NCI-H82 (cell line): ENCODE measurements around the gene SLC41A1.

Experiments
- DNase-seq: peaks from one replicate; lab custom pipeline; 2025; lab: John Stamatoyannopoulos, UW

Gene SLC41A1

DNA sequence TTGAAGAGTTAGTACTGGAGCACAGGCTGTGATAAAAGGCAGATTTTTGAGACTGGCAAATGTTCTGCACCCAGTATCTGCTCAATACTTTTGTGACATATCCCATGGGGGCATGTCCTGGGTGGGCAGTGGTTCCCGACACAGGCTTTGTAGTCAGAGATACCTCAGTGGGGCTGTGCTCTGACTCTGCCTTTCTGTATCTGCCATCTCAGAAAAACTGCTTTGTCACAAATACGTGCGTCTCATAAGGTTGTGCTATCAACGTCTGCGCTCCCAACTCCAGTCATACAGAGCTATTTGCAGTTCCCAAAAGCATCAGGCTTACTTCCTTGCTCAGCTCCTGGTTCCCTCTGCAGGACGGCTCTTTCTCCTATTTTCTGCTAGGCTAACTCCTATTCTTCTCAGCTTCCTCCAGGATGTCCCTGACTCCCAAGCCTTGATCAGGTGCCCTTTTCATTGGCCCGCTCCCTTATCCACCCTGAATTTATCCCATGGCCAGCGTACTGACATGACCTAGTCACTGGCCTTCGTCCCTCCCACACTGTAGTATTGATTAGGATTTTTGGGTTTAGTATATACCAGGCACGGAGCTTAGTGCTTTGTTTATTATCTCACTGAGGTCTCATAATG is 25.6 kb downstream of the SLC41A1 start:
- DNase-seq = no peak

DNA sequence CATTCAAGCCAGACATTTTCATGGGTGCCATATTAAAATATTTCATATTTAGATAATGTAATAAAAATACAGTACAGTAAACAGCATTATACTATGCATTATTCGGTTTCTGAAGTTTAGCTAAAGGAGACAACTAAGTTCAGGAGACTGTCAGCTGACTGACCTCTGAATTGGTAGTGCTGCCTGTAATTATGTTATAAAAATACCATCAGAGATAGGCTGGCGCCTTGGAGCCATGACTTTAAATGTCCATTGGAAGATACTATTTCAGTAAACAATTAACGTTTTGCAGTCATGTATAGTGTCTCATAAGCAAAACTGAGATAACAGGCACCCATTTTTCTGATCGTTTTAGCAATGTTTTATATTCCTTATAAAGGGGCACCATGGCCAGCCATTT is 26.4 kb downstream of the SLC41A1 start:
- DNase-seq = no peak

DNA sequence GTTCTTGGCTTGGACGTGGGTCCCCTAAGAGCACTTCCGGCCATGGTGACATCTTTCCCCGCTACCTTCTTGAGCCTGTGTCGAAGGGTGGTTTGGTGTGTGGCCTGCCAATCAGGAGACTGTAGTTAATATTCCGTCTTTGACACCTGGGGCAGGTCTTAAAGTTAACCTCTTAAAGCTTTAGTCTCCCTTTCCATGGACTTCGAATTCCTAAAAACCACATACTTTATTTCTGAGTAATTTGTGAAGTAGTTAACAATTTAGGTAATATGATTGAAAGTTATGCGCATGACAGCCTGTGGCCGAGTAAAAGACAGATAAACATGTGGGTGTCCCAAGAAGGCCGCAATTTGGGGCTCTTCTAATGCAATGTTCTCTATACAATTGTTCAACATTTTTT is 27.6 kb downstream of the SLC41A1 start:
- DNase-seq = no peak

DNA sequence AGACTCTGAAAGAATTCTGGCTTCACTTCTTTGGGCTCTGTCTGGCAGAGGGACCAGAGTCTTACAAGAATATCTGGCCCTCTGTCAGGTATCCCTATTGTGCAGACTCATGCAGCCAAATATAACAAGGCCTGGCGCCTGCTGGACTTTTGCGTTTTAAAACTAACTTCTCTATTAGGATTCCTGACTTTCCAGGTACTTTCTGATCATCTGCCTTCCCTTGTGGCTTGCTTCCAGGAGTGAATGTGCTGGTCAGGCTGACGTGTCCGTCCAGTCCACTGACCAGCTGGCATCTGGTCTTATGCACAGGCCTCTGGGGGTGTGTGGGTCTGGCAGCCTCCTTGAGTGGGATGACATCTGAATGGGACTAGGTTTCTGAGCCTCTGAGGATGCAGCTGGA is 29.1 kb downstream of the SLC41A1 start:
- no peak for DNase-seq

DNA sequence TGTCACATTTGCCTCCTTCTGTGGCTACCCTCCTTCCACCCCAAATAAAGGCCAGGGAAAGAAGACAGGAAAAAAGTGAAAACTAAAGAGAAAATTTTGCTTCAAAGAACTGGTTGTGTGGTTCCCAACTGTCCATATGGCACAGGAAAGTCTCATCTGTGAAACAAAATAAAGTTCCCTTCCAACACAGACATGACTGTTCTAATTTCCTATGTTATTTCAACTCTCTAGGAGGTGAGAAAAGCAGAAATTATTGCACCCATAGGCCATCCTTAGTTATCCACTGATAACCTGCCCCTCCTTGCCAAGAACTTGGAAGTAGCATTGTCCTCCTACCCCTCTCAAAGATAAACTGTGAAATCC is 29.6 kb downstream of the SLC41A1 start:
- no peak for DNase-seq

DNA sequence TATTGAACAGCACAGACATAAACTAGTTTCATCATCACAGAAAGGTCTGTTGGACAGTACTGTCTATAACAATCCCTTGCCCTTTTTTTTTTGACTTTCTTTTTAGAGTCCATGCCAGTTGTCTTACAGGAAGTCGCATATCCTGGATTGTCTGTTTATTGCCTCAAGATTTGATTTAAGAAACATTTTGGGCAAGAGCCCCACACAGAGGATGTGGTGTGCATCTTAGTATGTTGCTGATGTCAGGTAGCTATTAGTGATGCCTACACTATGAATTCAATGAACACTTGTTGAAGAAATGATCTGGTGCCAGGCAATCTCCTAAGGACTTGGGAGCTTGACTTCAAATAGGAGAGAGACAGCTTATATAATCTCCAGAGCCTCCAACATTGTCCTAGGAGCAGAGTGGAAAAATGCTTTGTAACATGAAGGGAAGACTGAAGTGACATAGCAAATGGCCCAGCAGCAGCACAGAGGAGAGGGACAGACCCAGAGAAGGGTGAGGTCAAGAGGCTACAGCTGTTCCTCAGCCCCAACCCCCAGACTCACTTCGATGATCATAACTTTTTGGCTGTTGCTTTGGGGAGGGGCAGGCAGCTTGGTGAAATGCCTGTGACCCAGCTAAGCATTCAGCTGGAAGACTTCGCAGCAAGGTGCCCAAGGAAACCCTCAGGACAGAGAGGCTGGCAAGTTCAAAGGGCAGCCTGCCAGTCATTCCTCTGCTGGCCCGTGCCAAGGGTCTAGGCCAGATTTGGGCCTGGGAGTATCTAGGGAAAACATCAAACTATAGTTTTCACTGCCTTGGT is 30.2 kb downstream of the SLC41A1 start:
- DNase-seq = no peak

DNA sequence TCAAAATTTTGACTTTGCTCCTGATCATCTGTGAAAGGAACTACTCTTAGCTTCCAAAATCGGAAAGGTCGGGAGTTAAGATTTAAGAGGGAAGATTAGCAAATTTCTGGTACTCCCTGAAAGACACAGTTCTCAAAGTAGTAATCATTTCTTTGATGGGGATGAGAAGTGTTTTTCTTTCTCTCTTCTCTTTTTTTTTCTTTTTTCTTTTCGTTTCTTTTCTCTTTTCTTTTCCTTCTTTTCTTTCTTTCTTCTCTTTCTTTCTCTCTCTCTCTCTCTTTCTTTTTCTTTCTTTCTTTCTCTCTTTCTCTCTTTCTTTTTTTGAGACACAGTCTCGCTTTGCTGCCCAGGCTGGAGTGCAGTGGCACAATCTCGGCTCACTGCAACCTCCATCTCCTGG is 32.7 kb downstream of the SLC41A1 start:
- DNase-seq = no peak

DNA sequence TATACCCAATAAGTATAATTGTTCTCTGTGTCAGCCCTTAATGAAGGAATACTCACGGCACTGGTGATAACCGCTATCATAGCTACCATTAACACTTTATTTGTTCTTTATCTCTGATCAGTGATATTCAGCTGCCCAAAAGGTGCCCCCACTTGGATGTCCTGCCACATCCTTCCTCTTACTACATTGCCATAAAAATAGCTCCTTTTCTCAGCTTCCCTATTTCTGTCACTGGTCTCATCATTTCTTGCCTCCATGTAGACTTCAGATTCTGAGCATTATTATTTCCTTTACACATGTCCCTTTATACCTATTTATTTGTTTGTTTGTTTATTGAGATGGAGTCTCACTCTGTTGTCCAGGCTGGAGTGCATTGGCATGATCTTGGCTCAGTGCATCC is 35.0 kb downstream of the SLC41A1 start:
- no peak for DNase-seq

DNA sequence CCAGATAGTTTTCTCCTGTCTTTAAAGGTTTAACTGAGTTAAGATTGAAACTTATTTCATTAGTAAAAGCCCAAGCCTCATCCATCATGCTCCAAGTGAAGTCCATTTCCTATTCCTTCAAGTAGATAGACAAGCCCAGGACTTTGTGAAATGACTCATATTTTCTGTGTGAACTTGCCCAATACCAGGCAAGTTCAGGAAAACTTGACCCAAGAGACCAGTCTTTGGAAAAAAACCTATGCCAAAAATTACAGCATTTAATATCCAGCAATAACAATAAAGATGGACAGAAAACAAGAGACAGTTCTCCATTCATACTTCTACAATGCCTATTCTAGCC is 37.3 kb downstream of the SLC41A1 start:
- DNase-seq = no peak

DNA sequence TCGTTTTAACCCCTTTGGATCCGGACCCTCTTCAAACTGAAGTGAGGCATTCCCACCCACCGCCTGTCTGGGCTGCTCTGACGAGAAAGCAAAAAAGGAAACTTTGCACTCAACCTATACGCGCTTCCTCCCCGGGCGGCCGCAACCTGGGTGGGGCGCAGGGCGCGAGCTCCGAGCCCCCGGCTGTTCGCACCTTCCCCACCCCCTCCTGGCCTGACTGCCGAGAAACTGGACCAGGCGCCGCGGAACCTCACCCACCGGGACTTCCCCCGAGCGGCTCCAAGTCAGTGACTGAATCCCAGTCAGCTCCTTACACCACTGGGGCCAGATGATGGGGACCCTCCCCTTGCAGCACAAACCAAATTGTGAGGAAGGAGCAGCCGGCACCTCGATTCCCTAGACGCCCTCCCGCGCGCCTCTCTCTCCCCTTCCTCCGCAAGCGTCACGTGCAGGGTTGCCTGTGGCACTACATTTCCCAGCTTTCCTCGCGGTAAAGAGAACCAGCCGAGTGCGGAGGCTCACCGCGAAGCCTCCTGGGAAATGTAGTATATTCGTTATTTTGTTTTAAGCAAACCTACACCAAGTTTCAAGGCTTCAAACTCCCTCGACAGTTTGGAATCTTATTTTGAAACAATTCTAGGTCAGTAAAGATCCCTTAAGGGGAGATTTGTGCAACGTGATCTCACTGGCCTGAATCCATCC is 37.8 kb downstream of the SLC41A1 start, which contains the start of gene RAB29:
Gene RAB29, minus strand, starts transcription at position 468 of the 702 bp plus-strand sequence. CDS start 526 bp downstream, outside the sequence.
- peak; percentile 96 for DNase-seq

DNA sequence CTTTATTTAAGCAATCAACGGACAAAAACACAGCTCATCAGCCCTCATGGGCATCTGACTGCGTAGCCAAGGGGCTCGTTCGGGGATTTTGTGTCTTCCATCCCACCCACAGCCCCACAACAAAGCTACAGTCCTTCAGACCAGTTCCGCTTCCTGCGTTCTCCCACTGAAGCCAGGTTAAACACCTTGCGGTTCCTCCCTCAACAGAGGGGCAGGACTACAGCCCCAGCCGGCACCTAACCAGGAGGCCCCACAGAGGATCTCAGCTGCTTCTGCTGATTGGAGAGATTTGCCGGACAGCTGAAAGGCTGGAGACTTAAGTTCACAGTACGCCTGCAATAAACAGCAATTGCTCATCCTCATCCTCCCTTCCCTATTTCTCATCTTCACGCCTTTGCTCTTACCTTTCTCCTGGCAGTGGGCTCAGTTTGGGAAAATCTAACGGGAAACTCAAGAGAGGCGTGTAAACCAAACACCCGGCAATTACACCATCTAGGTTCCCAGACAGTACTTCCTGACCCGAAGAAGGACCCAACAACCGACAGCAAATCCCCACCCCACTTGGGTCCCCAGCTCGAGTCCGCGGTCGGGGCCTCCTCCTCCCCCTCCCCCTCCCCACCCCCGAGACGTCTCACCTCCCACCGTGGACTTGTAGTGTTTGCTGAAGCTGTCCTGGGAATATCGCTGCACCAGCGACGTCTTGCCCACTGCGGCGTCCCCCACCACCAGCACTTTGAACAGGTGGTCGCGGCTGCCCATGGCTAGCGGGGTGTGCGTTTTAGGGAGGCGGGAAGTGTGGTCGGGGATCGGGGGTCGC is 38.6 kb downstream of the SLC41A1 start:
- peak; percentile 65 for DNase-seq

DNA sequence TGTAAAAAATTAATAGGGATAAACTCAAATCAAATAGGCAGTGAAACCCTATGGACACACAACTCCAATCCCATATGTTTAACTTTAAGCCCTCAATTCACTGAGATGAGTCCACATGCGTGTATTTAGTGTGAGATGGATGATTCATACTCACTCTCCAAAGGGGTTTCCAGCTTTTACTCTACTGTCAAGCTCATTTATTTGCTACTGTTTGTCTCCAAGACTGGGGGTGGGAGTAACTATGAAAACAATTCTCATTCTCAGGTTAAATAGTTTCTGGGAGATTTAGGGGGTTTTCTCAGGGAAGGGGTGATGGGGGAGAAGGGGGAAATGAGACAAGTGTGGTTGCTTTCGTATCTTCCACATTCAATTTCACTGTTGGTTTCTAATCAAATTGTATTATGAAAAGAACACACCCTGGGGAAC is 40.4 kb downstream of the SLC41A1 start:
- no peak for DNase-seq

DNA sequence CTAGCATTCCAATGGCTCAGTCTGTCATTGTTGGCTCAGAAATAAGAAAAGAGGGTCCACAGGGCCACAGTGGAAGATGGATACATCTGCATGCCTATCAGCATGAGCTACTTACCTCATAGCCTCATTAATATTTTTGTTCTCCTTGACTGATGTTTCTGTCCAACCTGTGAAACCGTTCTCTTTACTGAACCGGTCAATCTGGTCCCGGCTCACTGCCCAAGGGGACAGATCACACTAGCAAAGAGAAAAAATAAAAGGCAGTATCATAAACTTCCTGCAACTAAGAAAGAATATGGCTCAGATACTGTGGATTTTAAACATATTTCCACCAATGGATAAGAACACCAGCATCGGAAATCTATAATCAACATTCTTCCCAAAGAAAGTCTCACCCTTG is 42.4 kb downstream of the SLC41A1 start:
- DNase-seq = no peak

DNA sequence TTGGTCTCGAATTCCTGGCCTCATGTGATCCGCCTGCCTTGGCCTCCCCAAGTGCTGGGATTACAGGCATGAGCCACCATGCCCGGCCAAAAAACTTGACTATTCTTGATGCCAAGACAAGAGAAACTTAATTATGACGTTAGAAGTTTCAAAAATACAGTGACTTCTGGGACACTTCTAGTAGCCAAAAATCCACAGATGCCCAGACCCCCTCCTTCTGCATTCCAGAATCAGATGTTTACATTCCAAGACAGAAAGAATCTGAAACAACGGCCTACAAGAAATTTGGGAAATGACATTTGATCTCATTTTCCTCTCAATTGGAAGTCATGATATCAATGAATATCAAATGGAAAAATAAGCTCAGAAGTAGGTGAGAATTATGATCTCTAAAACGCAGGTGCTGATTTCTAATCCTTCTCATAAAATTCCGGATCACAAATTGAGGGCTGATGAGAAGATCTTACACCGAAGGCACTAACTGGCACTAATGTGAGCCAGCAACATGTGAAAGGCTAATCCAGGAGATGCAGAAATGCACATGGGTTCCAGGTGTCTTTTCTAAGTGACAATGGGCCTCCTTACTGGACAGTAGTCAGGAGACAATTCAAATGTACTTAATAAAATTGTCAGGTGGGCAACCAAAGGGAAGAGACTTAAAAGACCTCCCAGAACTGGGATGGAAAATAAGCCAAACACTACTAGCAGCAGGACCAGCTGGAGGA is 43.2 kb downstream of the SLC41A1 start:
- no peak for DNase-seq

DNA sequence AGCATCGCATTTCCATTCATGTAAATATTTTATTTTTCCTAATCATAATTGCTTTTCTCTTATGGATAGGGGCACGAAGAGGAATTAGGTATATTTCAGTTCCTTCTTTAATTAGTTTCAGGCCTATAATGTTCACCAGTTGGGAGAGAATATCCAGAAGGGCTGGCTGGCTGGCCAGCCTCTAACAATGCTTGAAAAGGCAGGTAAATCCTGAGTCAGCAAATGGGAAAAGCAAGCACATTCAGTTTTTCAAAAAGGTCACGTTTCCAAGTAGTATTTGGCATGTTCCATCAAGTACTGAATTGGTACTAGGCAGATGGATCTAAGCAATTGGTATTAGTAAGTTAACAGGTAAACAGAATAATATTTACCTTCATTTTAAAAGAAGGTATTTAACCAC is 45.8 kb downstream of the SLC41A1 start:
- no peak for DNase-seq

DNA sequence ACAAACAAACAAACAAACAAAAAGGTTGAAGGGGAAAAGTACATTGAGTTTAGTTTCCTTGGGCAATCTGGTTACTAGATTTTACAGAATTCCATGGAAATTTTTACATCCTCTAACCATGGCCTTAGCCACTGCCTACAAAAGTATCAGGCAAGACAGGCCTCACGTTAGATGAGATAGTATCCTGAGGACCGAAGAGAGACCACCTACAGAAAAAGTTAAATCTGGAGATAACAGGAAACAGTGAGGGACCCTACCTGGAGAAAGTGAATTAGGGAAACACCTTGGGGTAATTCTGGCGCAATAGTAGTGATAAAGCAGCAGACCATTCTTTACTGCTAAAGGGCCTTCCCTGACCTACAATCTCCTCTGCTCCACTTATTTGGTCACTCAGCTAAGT is 46.4 kb downstream of the SLC41A1 start:
- no peak for DNase-seq

DNA sequence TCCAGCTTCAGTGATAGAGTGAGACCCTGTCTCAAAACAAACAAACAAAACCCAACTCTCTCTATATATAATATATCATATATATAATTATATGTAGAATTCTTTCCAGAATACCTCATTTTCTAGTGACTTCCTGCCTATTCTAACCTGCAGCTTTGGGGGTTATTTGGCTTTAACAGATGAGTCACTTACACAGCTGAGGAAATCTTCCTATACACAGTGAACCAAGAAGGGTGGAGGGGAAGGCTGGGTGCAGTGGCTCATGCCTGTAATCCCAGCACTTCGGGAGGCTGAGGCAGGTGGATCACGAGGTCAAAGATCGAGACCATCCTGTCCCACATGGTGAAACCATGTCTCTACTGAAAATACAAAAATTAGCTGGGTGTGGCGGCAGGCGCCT is 47.0 kb downstream of the SLC41A1 start:
- DNase-seq = no peak

DNA sequence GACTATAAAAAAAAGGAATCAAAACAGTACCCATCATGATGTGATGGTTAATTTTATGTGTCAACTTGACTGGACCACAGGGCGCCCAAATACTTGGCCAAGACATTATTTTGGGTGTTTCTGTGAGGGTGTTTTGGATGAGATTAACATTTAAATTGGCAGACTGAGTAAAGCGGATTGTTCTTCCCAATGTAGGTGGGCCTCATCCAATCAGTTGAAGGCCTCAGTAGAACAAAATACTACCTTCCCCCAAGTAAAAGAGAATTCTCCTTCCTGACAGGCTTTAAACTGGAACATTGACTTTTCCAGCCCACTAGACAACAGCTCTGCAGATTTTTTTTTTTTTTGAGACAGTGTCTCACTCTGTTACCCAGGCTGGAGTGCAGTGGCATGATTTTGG is 48.4 kb downstream of the SLC41A1 start:
- no peak for DNase-seq

DNA sequence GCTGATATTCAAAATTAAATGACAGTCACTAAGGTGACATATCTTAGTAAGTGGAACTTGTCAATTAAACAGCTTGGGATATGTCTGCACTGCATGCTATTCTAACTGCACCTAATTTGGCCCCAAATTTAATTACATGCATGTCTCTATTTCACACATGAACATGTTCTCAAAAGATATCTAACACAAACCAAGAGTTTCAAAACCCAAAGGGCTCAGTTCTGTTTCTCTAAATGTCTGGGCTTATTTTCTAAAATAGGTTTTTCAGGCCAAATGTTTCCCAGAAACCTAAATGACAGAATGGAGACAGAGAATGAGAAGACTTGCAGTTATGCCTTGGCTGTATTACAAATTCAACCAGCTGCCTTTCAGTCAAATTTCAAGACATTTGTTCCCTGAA is 49.0 kb downstream of the SLC41A1 start:
- no peak for DNase-seq

DNA sequence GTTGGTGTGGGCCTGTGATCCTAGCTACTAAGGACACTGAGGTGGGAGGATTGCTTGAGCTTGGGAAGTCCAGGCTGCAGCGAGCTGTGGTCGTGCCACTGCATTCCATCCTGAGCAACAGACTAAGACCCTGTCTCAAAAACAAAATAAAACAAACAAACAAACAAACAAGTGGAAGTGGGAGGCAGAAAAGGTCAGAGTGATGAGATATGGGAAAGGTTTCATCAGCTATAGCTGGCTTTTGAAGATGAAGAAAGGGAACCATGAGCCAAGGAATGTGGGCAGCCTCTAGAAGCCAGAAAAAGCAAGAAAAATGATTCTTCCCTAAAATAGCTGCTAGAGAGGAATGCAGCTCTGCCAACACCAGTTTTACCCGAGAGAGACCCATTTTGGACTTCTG is 52.4 kb downstream of the SLC41A1 start:
- no peak for DNase-seq

DNA sequence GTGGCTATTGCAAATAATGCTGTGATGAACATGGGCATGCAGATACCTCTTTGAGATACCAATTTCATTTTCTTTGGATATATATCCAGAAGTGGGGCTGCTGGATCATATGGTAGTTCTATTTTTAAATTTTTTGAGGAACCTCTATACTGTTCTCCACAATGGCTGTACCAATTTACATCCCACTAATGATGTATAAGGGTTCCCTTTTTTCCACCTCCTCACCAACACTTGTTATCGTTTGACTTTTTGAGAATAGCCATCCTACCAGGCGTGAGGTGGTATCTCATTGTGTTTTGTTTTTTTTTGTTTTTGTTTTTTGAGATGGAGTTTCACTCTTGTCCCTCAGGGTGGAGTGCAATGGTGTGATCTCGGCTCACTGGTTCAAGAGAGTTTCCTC is 56.4 kb downstream of the SLC41A1 start:
- DNase-seq = no peak

DNA sequence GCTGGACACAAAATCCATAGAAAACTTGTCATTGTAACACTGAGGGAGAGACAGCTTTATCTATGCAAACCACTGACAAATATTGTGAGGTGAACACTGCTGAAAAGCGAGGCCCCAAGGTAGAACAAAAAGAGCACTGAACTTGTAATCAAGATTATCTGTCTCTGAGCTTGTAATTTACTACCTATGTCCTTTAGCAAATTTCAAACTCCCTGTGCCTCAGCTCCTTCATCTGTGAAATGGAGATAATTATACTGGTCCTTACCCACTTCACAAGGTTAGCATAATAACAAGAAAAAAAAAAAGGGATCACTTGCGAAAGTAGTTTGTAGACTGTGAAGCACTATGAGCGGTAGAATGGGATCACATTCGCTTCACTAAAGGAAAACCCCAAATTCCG is 58.1 kb downstream of the SLC41A1 start:
- DNase-seq = no peak
